ENCODE results near the gene C2orf49. TPM values are rescaled to one million over a fixed set of nuclear protein-coding genes. Genes with fewer than 3 reads are reported as not detected.

The C2orf49 gene
- 13.5 and 23.4 TPM in 2 replicates for total RNA-seq

DNA sequence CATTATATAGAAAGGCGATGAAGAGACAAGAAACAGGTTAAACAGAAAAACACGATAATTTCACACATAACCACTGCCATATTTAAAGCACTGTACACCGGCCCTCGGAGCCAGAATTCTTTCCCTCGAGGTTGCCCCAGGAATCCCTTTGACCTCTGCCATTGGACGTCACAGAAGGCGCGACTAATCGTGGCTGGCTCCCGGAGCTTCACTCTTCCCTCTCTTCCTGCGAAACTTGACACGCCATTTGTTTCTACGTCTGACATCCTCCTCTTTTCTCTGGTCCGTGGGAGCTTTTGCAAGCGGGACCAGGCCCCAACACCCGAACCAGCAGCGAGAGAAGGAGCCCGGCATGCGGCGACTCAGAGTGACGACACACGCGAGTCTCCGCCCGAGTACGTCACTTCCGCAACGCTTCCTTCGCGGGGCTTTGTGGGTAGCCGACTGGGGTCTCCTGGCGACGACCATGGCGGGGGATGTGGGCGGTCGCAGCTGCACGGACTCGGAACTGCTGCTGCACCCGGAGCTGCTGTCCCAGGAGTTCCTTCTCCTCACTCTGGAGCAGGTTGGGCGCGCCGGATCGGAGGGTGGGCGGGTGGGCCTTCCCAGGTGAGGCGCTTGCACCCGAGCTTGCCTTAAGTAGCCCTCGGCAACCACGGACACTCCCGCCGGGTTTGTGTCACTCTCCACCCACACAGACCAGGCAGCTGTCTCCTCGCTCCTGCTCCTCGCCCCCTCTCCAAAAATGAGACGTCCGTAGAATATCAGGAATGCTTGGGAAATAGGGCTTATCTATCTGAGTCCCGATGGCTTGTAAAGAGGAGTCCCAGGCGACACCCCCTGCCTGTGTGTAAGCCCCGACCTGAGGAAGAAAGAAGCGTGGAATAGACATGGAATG, at the start of gene C2orf49:
TSS of gene C2orf49 (plus strand) at position 419 of the 898 bp plus-strand sequence. CDS start at position 467, 48 bp downstream.

GRCh38 chr2:105329561-105330495, 7.5 kb upstream of the C2orf49 start, which contains the start of gene TGFBRAP1:
TGFBRAP1 (minus strand) TSS chr2:105329735; CDS start chr2:105308301, 21,434 bp downstream.

DNA sequence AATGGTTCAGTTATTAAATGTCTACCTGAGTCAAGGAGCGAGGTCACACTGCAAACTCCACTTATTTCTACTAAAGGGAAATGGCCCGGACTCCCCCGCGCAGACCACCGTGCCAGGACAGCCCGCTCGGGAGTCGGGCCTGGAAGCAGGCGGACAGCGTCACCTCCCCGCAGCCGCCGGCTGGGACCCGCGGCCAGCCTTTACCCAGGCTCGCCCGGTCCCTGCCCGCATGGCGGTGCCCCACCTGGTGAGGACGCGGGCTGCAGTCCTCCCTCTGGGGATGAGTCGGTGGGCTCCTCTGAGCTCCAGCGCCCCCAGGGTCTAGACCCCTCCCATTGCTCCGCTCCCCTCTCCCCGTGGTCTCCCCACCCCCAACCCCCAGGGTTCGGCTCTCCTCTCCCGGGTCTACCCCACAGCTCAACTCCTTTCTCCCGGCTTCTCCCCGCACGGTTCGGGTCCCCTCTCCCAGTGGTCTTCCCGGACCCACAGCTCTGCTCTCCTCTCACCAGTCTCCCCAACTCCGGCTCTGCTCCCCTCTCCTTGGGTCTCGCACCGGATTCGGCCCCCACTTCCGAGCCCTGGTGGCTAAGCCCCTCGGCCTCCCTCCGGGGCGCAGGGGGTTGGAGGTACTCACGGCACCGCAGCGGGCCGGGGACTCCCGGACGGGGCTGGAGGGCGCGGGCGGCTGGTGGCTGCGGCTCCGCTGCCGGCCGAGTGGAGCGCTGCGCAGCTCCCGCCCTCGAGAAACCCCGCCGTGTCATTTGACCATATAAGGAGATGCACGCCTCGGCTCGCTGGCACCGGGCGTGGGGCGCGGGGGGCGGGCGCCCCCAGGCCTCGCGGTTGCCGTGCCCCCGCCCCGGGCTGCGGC, 61.2 kb downstream of the C2orf49 start, which contains the start of gene FHL2:
TSS of gene FHL2 (minus strand) at position 716 of the 871 bp plus-strand sequence. CDS start 12,535 bp downstream, outside the sequence.

Other genes starting within 250 kb of the C2orf49 start
- 0.22 TPM in 1 of 2 replicates, not detected in the other for gene GPR45, start 95.8 kb upstream of the C2orf49 start, total RNA-seq
- gene TGFBRAP1, start 7.8 kb upstream of the C2orf49 start, total RNA-seq: 21.2 and 42.5 TPM in 2 replicates
- gene FHL2, start 61.5 kb downstream of the C2orf49 start, total RNA-seq: 260 and 305 TPM in 2 replicates

Data from placental pericyte (primary cell).